ENCODE results near the gene PPIB.

- TF ChIP-seq CTCF (IDR thresholded peaks at IDR 0.05) (no peak), EZH2 (IDR thresholded peaks at IDR 0.05; ENCODE audit: borderline replicate concordance, insufficient read depth, low read depth, low read length, poor library complexity, severe bottlenecking) (no peak)
Measured at GRCh38 chr15:64149424-64149823, 13.4 kb downstream of the PPIB start.

All from B cell (primary cell).